Skeletal muscle satellite cell (primary cell): Measurements from ENCODE around the gene CAPZA1. TPM values are rescaled to one million over a fixed set of nuclear protein-coding genes. Genes with fewer than 3 reads are reported as not detected.

Experiments
- small RNA-seq: library from RNA; depleted of rRNA; stranded (forward); fragments of <200 nt; gene quantifications from one replicate; pipeline ENCODE3, GENCODE V24; 2012

The CAPZA1 gene

Small RNA genes lying within 50 kb of the gene (small RNA-seq; reads per million reads assigned to genes)
- gene RNU7-70P: not detected
